Cortex of kidney (tissue), 1 donor: ENCODE data around the gene C22orf23.
"Not testable (repeated sequence)": the region's sequence is repeated elsewhere in the genome, so short reads cannot be mapped to it uniquely, and the experiment has no call there.

Source experiments
- DNase-seq: peaks from one replicate; lab custom pipeline; 2025; lab: John Stamatoyannopoulos, UW

The C22orf23 gene

DNA sequence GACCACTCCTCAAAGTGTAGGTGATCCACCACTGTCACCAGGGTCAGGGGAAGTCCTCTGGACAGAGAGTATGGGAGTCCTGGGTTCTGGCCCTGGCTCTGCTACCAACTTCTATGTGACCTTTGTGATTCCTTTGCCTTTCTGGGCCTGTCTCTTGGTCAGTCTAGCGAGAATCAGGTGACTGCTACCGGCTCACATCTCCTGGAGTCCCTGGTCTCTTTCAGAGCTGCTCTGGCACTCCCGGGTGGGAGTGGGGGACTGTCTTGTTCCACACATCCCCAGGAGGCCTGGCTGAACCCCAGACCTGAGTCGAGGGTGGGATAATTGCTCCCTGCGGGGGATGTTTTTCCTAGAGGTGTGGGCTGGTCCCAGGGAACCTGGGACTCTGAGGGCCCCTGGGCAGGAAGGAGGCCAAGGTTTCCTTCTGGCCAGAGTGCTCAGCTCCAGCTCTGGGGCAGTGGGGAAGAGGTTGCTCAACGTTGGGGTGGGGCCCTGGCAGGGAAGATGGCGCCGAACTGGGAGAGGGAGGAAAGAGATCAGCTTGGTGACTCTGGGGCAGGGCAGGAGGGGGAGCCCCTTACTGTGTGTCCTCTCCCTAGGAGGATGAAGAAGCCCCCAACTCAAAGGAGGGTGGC, 28.9 kb upstream of the C22orf23 start:
- DNase-seq, result no peak

DNA sequence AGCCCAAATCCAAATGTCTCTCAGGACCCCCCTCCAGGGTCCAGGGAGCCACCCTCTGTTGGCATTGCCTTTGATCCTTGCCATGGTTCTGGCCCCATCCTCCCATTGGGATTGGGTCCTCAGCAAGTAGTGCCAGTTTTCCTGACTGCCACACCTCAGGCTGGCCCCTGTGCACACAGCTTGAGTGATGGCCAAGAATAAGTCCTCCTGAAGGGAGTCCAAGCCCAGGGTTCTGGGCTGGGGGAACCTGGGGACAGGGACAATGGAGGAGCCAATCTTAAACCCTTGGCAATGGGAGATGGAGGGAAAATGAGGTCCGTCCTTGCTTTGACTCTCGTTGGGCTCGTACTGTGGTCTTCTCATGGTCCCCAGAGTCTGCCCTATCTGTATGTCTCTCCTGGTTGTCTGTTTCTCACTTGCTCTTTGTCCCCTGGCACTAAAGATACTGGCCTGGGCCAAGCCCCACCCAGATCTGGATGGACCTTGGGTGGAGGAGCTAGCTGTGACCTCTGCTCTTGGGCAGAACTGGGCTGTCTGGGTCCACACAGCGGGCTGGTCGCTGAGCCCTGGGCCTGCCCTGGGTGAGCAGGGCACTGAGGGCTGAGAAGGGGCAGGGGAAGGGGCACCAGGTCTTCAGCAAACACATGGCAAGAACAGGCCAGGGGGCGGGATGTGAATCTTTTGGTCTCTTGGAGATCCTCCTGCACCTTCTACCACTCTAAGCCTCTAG, 28.0 kb upstream of the C22orf23 start:
- no peak for DNase-seq

DNA sequence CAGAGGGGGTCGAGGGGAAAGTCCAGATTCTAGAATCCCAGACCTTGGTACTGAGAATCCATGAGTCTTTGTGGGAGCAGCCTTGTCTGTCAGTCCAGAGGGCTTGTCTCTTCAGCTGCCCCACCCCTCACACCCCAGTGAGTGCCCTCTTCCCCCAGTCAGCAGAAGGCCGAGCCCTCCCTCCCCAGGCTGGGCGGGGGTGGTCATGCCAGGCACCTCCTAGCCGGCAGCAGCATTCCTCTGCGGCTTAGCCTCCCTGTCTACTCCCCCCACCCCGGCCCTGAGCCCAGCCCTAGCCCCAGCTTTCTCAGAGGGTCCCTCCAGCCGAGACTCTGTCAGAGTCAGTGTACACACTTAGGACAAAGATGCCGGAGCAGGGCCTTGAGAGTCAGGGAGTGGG, 26.4 kb upstream of the C22orf23 start:
- DNase-seq, result no peak

DNA sequence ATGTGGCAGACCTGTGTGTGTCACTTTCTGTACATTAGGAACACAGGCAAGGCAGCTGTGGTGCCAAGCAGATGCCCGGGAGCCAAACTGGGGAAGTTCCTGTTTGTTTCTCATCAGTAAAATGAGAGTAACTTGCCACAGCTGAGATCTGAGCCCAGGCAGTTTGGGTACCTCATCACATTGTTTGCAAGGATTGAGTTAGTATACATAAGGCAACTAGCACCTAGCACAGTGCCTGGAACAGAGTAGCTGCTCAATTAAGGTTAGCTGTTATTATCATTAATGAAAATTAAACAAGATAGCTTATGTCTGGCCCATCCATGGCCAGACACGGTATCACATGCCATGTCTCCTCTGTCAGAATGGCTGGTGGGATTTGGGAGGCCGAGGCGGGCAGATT, 23.1 kb upstream of the C22orf23 start:
- no peak for DNase-seq

DNA sequence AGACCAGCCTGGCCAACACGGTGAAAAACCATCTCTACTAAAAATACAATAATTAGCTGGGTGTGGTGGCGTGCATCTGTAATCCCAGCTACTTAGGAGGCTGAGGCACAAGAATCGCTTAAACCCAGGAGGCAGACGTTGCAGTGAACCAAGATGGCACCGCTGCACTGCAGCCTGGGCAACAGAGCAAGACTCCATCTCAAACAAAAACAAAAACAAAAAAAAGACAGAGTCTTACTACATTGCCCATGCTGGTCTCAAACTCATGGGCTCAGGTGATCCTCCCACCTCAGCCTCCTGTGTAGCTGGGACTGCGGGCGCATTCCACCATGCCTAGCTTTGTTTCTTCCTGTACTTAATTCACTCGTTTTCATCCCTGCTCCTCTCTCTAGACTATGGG, 22.6 kb upstream of the C22orf23 start:
- DNase-seq, result not testable (repeated sequence)

DNA sequence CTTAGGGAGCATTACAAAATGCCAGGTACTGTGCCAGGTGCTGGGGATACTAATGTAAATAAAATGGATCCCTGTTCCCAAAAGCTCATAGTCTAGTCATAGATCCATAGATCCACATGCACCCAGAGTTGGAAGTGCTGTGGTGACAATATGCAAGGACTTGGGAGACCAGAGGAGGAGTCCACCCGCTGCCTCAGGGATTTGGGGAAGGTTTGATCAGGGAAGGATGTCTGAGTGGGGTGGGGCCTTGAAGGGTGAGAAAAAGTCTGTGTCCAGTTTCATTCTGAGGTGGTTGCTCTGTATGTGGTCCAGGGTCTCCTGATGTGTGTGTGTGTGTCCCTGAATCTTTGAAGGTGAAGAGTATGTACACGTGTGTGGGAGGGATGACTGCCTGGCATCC, 21.8 kb upstream of the C22orf23 start:
- no peak for DNase-seq

DNA sequence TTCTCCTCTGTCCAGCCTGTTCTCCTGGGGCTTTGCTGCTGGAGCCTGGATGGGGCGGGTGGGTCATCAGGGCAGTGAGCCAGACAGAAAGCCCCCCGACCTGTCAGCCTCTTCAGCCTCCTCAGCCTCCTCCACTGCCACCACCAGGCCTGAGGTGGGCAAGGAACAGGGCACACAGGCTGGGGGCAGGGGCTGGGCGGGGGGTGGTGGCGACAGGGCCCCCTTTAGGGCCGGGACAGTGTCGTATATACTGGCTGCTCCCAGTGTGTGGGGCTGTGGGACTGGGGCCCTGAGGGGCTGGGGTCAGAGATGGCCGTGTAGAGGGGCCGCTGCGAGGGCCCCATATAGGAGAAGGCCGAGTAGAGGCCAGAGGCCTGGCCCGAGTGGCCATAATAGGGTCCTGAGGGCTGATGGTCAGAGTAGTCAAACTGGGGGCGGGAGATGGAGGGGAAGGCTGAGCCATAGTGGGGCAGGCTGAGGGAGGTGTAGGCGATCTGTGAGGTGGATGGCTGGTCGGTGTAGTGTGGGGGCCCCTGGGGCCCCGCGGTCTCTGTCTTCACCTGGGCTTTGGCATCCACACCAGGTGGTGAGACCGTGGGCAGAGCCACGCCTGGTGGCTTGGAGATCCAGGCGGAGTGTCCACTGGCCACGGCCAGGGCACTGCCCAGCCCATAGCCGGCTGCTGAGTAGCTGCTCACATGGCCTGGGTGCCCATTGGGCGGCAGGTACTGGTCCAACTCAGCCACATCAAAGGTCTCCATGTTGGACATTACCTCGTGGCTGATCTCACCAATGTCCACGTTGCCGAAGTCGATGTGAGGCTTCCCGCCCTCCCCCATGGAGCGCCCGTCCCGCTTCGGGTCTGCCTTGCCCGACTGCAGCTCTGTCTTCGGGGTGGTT, 20.1 kb upstream of the C22orf23 start:
- DNase-seq, result no peak

DNA sequence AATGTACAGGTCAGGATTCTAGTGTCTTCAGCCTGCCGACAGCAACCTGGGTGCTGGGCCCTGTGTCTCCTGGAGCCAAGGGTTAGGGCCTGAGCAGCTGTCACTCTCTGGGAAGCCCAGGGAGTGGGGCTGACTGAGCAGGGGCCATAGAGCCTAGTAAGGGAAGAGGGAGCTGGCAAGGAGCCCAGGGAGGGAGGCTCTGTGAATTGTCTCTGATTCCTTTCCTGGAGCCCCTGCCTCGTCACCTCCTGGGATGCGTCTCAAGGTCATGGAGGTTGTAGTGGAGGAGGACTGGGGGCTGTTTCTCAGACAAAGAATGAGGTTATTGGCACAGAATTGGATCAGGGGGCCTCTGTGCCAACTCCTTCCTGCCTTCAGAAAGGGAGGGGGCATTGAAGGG, 19.1 kb upstream of the C22orf23 start:
- DNase-seq, result no peak

DNA sequence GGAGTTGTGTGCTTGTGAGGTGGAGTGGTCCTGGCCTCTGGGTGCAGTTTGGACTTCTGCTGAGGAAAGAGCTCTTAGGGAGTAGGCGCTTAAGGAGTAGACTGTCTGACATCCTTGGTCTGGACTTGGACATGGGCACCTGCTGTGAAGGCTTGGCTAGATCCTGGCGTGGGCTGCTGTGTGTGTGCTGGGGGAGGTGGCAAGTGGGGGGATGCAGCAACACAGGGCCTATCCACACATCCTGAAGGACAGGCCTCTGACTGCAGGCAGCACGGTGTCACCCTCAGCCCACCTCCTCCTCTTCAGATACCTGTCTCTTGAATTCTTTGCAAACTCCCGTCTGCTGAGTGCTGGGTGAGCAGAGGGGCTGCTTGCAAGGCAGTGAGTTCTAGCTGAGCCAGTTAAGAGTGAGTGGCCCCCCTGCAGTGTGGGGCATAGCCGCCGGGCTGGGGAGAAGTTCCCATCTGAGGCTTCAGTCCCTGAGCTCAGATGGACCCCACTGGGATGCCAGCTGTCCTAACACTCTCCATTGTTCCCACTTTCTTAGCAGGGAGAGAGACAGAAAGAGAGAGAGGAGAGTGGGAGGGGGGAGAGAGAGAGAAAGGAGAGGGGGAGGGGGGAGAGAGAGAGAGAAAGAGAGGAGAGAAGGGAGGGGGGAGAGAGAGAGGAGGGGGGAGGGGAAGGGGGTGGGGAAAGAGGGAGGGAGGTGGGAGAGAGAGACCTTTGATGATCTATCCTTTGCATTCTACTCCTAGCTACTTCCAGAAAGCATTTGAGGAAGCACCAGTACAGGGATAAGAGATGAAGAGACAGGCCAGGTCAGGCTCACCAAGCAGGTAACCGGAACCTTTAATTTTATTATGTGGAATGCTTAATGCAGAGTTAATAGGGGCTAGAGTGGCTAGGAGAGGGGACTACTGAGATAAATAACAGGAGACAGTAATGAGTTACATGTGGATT, 18.4 kb upstream of the C22orf23 start:
- DNase-seq, result no peak

DNA sequence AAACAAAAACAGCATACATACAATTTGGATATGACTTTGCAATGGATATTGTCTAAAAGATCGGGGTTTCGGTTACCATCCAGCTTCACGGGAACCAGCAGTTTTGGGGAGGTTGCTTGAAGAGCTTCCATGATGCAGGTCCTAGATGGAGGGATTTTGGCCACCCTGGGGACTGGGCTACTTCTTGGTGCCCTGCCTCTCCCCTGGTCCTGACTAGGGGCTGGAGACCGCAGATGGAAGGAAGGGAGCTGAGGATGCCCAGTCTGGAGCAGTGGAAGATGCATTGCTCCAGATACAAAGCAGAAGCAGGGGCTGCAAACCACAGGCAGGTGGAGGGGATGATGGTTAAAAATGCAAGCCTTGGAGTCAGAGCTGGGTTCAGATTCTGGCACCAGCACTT, 17.5 kb upstream of the C22orf23 start:
- no peak for DNase-seq

DNA sequence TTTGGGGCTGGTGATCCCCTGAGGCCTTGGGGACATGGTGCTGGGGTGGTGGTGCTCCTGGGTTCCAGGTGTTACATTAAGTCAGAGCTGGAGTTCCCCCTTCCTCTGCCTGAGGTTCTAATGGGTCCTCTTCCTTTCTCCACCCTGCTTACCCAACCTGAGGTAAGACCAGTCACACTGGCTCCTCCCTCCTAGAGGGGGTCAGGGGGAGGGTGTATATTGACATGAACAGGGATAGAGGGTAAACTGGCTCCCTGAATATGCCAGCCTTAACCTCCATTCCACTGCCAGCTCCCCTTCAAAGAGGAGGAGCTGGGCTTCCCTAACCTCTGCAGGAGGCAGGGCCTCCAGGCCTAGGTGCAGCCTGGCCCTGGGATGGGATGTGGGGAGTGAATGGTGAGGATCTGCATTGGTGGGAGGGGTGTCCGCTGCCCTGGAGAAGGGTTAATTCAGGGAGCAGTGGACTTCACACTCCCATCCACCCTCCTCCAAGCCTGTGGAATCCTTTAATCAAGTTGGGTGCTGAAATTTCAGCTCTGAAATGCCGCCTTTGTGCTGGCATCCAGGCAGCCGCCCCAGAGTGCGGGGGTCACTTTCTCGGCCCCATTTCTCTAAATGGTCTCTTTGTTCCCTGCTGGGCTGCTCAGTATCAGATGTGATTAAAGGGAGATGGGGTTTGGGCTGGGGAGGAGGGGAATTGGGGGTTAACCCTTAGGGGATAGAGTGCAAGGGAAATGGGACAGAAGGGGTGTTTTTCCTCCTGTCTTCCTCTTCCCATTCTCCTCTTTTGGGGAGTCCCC, 15.3 kb upstream of the C22orf23 start:
- DNase-seq, result no peak

DNA sequence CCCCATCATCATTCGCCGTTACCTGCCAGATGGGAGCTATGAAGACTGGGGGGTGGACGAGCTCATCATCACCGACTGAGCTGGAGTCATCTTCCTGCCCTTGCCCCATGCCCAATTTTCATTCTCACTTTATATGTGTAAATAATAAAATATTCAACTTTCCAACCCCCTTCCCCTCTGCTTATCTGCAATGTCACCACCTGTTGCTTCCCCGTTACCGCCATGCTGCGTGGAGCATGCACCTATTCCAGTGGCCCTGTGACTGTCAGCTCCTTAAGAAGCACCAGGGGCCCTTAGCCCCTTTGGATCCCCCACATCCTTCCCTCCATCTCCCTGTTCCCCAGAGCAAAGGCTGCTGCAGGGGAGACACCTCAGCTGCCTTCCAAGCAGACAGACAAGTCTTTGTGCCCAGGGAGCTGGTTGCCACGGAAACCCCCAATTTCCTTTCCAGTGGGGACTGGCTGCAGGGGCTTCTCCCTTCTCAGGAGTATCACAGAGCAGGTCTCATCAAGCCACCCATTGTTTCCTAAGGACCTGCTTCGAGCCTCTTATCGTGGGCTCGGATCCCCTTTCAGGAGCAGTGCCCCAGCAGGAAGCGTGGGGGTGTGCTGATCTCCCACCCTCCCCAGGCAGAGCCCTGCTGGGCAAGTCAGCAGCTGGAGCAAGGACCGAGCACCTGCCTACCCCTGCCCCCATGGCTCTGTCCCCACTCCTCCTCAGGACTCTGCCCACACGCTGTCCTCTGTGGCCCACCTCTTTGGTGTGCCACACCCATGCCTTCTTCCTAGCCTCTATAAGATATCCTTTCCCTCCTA, 14.4 kb upstream of the C22orf23 start:
- DNase-seq, result no peak

DNA sequence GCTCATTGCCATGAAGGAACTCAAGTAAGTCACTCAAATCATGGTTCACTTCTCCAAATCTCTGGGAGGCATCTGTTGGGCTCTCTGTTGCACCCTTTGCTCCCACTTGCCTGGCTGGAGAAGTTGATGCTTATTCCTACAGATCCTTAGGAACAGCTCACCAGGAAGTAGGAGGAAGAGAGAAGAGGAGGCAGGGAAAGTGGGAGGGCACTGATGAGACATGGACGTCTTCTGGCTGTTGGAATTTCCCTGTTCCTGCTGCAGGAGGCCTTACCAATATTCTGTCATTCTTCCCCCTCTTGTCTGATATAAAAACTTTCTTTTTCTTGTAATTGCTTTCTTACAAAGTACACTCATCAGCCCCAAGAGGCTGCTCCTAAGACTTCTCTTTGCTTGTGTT, 13.7 kb upstream of the C22orf23 start:
- DNase-seq, result no peak

DNA sequence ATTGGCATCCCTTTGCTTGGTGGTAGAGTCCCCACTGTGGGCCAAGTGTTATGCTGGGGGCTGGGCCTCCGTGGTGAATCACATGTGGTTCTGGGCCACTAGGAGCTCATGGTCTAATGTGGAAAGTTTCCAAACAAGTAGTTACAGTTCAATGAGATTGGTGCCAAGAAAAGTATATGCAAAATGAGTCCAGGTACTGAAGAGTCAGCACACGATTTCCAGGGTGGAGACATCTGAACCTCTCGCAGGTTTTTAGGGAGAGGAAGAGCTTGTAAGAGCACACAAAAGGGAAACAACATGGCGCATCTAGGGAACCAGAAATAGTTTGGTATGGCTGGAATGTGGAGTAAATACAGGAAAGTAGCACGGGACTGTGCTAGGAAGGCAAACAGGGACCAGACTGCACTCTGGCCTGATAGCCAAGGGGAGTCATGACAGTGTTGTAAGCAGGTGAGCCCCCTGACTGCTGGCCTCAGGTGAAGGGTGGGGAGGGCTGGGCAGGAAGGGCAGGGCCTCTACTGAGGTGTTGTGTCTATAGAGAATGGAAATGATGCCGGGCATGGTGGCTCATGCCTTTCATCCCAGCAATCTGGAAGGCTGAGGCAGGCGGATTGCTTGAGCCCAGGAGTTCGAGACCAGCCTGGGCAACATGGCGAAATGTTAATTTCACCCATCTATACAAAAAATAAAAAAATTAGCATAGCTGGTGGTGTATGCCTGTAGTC, 12.7 kb upstream of the C22orf23 start:
- DNase-seq, result no peak

DNA sequence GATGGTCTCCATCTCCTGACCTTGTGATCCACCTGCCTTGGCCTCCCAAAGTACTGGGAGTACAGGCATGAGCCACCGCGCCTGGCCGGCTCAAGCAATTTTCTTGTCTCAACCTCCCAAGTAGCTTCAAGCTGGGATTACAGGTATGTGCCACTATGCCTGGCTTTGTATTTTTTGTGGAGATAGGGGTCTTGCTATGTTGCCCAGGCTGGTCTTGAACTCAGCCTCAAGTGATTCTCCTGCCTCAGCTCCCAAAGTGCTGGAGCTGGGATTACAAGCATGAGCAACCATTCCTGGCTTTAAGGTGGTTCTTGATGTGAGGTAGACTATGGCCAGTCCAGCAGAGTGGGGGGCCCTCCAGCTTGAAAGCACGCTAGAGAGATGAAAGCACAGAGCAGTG, 7.7 kb upstream of the C22orf23 start:
- no peak for DNase-seq

DNA sequence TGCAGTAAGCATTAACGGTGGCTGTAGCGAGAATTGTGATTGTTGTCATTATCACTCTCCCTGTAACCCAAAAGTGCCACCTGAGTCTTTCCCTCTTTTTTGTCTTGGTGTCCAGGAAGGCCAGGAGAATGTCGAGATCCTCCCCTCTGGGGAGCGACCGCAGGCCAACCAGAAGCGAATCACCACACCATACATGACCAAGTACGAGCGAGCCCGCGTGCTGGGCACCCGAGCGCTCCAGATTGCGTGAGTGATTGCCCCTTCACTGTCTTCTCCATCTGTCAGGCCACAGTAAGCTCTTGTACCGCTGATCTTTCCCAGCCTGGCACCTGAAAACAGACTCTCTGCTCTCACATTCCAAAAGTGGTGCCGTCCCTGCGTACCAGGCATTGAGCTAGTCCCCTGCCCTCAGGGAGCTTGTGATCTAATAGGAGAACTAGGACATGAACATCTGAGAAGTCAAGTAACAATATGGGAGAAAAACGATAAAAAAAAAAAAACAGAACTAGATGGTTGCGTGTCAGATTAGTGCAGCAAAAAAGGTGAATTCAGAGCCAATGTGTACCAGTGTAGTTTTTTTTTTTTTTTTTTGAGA, 5.9 kb upstream of the C22orf23 start:
- DNase-seq, result no peak

DNA sequence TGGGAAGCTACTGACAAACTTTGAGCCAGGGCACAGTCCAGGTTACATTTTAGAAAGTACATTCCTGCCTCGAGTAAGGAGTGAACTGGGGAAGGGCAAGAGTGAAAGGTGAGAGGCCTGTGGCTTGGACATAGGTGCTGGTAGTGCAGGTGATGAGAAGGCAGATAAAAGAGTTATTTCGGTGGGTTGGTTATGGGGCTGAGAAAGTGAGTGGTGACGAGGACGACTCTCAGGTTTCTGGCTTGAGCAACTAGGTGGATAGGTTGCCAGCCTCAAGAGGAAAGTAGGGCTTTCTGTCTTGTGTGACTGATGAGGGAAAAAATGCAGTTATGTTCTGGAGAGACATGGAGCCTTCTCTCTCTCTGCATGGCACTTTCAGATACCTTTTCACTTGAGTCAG, 3.8 kb upstream of the C22orf23 start:
- no peak for DNase-seq

DNA sequence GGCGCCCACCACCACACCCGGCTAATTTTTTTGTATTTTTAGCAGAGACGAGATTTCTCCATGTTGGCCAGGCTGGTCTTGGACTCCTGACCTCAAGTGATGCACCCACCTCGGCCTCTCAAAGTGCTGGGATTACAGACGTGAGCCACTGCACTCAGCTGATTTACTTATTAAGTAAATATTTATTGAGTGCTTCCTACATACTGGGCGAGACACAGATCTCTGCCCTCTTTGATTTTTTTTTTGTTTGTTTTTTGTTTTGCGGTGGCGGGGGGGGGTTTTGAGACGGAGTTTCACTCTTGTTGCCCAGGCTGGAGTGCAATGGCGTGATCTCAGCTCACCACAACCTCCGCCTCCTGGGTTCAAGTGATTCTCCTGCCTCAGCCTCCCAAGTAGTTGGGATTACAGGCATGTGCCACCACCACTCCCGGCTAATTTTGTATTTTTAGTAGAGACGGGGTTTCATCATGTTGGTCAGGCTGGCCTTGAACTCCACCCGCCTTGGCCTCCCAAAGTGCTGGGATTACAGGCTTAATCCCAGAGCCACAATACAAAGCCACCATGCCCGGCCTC, 2.5 kb upstream of the C22orf23 start:
- not testable (repeated sequence) for DNase-seq

DNA sequence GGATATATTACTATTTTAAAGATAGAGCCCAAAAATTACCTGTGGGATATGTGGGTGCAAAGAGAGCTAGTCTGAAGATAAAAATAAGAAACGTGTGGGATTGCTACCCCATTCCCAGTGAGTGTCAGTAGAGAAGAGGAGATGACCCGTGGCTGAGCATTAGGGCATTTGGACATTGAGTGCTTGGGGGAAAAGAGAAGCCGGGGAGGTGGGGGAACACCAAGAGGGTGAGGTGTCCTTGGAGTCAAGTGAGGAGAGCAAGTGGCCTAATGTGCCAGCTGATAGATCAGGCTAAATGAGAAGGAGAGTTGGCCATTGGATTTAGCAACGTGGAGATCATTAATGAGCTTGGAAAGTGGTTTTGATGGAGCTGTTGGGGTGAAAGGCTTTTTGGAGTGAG, 1.3 kb upstream of the C22orf23 start:
- no peak for DNase-seq
